Upper lobe of left lung (tissue), 4 donors: ENCODE measurements around the gene ST3GAL4.

Experiments used
- CTCF ChIP-seq, 6 experiments: fragments of 450-650 bp in 4 of 6; fragments of 200-600 bp in 2 of 6; sonication (generic) in 2 of 6; IDR thresholded peaks; one replicate each; pipeline ENCODE4 v1.5.1; 2016 to 2019; ENCODE audit warnings: antibody characterized with exemption in 6 of 6
- POLR2A ChIP-seq, 4 donors: fragments of 450-650 bp; IDR thresholded peaks; one replicate each; pipeline ENCODE4 v1.5.1; 2016 to 2017; ENCODE audit warnings: antibody characterized with exemption in 4 of 4, mild to moderate bottlenecking in 2 of 4
- POLR2AphosphoS5 ChIP-seq, 2 donors: sonication (generic); formaldehyde crosslinking; IDR thresholded peaks; one replicate each; pipeline ENCODE4 v1.5.1; 2017; ENCODE audit warnings: antibody characterized with exemption in 2 of 2

GRCh38 chr11:126396965-126397364, 41.5 kb downstream of the ST3GAL4 start:
- TF ChIP-seq POLR2A (IDR thresholded peaks at IDR 0.05) (no peak), POLR2AphosphoS5 (IDR thresholded peaks at IDR 0.05) (no peak), CTCF (IDR thresholded peaks at IDR 0.05) (no peak)
